ENCODE results near the gene RAB13.

The RAB13 gene

DNA sequence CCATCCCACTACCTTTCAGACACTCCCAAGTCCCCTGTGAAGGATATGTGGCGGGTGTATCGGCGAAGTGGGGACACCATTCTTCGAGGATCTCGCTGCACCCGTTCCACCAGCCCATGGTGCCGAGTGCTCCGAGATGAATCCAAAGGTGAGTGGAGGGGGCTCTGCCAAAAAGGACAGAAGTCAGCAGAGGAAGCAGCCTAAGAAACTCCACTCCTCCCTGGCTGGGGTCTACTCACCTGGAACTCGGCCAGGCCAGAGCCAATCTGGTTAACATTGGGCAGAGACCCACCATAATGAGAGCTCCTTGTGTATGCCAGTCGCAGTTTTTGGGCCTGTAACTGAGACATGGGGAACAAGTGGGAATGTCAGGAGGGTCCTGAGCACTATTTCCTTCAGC lies 31.3 kb downstream of the RAB13 start:
- no peak for DNase-seq (ENCODE audit: low spot score)

DNA sequence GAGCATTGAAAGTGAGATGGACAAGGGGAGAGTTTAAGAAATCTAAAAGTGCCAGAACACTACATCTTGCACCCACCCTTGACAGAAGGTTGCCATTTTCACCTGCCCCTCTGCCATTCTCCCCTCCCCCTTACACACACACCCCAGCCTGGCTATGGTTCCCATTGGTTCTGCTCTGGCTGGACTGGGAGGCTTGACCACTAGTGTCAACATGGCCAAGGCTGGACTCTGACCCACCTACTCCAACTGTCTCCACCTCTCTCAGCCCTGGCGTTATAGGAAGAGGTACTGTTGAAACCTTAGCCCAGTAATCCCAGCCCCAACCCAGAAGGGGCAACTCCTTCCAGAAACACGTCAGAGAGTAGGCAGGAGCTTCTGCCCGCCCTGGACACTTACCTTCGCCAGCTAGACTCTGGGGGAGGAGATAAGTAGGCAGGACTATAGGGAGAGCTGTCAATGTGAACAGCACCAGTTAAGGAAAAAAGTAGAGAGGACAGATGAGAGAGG lies 32.2 kb downstream of the RAB13 start:
- no peak for DNase-seq (ENCODE audit: low spot score)

DNA sequence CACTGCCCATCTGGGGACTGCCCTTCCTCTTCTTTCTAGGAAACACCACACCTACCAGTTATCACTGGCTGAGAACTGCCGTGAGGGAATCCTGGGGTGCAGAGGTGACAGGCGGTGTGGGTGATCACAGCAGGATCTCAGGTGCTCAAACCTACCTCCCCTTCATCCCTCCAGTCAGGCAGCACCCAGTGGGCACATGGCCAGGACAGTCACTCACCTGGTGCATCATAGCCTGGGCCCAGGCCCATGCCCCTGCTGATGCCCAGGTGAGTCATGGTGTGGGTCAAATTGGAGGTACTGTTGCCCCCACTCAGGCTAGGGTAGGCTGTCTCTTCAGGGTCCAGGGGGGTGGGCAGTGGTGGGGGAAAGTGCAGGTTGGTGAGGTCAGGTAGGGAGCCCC lies 34.3 kb downstream of the RAB13 start:
- no peak for DNase-seq (ENCODE audit: low spot score)

DNA sequence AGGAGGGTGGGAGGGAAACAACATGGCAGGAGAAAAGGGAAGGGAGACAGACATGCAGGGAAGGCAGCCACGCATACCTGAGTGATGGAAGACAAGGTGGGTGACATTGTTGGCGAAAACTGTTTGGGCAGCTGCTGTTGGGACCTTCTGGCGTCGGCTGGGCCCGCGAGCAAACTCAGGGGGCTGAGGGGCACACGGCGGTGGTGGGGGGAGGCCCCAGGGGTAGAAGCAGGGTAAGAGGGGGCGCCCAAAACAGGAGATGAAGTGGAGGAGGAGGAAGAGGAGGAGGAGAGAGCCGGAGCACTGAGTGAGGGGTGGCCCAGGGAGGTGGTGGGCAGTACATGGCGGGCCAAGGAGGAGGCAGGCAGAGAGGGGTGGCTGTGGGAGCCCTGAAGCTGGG lies 35.0 kb downstream of the RAB13 start:
- DNase-seq (ENCODE audit: low spot score) = no peak

DNA sequence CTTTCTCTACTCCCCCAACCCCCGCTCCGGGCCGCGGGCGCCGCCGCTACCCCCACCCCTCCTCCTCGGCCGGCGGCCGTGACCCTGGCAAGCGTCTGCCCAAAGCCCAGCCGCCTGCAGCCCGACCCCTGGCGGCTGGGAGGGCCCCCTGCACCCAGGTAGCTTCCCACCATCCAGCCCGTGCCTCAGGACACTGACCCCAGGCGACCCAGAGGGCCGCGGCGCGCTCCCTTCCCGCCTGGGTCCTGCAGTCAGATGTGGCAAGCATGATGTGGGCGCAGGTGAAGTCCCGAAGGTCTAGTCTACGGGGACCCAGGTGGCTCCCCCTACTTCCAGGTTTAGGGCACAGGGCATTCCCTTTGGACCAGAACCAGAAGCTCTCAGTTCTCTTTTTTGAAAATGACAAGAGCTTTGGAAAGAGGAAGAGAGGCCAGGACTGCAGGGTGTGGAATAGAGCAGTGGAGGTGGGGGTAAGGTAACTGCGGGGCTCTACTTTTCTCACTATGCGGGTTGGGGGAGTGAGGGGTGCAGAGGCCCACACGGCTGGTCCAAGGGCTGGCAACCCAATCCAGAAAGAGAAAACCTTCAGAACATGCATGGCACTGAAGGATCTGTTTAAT lies 39.4 kb downstream of the RAB13 start, which contains the start of gene DENND4B:
DENND4B (minus strand) TSS at position 97 of the 620 bp plus-strand sequence. CDS start 2,344 bp downstream, outside the sequence.
- peak; percentile 82 for DNase-seq (ENCODE audit: low spot score)

DNA sequence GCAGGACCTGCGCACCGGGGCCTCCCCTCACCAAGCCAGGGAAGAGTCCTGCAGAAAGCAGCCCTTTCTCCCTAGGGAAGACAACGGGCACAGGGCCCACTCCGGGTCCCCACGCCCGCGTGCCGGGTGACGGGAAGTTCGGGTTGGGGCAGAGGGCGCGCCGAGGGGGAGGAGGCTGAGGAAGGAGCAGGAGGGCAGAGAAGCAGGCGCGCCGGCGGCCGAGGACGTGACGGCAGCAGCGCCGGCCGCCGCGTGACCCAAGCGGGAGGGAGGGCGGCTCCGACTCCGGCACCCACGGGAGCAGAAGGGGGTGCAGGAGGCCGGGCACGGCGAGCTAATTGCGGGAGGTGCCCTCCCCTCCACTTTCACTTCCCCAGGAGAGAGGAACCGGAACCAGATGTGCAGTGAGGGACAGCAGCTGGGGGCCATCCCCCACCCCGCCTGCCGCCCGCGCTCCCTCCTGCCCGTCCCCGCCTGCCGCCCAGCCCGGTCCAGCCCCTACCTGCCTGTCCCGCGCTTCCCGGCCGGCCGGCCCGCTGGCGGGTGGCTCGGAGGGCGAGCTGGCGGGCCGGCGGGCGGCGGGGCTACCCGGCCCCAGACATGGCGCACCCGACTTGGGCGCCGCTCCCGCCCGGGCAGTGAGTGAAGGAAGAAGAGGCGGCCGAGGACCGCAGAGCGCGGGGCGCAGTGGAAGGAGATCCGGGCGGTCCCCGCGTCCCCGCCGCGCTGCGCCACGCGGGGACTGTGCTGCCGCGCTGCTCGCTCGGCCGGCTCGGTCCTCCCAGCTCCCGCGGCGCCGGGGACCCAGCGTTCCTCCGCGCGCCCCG lies 40.1 kb downstream of the RAB13 start:
- peak; percentile 53 for DNase-seq (ENCODE audit: low spot score)

DNA sequence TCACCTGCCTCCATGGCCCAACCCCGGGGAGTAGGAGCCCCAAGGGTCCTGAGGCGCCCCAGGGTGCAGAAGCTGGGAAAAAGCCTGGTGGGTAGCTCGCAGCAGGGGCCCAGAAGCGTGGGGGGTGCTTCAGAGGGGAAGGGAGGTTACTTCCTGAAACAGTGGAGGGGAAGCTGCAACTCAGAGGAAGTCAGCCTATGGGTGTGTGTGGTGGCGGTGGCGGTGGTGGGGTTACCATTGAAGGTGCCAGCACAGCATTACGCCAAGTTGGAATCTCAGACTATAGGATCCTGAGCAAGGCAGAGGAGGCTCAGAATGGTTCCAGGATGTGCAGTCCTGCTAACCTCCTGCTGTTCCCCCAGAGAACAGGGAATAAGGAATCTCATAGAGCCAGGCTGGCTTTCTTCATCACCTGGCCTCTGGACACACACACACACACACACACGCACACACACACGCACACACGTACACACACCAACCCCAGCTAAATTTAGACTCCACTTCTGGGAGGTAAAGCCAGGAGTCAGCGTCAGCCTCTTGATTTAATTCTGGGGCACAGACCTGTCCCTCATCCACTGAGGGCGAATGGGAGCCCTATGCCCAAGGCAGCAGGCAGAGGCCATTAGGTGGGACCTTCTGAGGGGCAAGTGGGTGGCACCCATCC lies 40.9 kb downstream of the RAB13 start:
- peak; percentile 14 for DNase-seq (ENCODE audit: low spot score)

DNA sequence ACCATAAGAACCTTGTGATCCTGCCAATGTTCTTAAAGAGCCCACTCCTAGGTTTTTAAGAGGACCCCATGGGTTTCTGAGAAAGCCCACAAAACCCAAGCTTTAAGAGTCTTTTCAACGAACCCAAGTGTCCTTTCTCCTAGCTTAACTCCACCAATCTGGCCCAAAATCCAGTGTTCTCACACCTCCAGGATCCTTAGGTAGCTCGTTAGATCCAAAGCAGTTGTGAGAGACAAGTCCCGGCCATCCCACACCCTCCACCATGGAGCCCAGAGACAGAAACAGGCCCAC lies 41.4 kb downstream of the RAB13 start:
- DNase-seq (ENCODE audit: low spot score) = no peak

DNA sequence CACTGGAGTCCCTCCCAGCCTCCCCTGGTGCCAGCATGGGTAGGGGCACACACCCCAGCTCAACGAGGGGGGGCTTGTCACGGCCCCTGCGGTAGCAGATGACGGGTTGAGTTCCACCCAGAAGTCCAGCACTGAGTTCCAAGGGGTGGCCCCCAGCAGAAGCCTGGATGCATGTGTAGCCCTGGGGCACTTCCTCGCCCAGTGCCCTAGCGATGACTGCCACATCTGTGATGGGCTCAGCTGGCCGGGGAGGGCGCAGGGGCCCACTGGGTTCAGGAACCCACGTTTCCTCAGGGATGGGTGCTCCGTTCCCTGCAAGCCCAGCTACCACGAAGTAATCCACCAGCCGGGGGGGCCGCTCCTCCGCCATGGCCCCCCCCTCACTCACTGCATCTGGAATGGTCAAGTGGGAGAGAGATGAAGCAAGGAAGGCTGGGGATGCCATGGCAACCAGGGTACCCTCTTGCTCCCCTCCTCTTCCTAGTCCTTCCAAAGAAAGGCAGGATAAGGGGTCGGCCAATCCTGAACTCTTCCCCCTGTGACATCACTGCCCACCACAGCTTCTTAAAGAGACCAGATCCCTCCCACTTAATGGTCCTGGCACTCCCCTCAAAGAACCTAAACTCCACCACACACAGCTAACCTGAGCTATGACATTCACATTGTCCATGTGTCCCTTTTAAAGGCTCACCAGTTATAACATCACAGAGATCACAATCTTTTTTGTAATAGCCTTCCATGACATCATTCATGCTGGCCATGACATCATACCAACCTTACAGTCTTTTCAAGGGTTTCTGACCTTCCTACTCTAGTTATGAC lies 41.9 kb downstream of the RAB13 start:
- no peak for DNase-seq (ENCODE audit: low spot score)

DNA sequence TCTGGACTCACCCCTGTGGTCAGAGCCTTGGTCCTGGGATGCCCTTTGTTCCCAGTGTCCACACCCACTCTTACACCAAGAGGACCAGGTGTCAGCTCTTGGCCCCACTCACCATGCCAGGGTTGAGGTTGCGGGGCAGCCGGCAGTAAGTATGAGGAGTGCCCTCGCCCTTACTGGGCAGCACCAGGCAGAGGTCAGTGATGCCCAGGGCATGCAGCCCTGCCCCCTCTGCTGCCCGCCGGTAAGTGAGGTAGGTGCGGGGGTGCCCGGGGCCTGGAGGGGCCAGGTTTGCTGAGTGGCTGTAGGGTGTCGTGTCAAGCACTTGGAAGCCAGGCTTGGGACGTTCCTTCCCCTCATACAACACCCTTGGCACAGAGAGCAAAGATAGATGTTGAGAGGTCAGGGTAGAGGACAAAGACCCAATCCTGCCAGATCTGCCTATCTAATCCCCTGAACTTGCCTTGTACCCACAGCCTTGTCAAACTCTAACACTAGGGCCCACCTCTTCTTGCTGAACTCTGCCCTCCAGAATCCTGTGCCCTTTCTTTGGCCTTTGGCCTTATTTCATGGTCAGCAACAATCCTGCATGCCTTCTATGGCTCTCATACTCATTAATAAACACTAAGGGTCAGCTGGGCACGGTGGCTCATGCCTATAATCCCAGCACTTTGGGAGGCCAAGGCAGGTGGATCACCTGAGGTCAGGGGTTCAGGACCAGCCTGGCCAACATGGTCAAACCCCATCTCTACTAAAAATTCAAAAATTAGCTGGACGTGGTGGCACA lies 43.2 kb downstream of the RAB13 start:
- DNase-seq (ENCODE audit: low spot score) = no peak

DNA sequence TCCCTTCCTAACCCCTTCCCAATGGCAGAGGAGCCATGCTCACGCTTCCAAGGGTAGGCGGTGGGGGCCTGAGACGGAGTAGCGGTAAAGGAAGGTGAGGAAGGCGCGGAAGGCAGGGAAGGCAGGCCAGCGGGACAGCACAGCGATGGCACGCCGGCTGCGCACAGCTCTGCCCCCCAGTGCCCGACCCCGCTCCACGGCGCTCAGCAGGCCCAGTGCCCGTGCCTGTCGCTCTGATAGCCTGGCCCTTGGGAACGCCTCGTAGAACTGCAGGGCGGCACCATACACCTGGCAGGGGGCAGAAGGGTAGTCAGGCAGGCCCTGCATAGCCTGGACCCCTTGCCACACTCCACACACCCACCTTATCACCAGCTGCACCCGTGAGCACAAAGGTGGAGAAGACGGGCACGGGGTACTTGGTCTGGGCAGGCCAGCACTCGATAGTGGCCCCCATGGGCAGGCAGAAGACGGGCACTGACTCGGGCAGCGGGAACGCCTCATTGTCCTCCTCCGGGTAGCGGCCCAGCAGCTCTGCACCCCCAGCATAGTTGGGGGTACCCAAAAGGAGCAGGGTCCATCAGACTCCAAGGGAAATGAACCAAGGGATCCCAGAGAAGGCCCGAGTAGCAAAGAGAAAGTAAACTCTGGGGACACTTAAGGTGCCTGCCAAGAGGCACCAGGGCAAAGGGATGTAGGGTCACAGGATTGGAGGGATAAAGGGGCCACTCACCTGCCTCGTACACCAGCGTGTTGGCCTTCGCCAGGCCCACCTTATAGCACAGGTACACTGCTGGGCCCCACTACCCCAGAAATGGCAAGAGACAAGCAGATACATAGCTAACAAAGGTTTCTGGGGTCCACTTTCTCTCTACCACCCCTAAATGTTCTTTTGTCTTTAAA lies 44.1 kb downstream of the RAB13 start:
- no peak for DNase-seq (ENCODE audit: low spot score)

DNA sequence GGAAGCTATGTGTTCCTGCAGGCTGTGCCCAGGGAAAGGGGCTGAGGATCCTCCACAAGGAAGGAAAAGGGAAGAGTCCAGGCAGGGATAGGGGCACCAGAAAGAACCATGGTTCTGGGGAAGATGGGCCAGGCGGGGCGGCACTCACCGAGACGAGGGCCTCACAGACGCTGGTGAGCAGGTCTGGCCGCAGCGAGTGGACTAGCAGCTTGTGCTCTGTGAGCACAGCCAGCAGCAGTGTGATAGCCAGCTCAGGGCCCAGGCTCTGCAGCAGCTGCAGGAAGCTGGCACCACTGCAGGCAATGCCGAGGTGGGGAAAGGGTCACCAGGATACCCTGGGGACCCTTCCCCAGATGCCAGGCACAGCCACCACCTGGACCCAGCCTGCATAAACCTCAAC lies 45.4 kb downstream of the RAB13 start:
- DNase-seq (ENCODE audit: low spot score) = no peak

DNA sequence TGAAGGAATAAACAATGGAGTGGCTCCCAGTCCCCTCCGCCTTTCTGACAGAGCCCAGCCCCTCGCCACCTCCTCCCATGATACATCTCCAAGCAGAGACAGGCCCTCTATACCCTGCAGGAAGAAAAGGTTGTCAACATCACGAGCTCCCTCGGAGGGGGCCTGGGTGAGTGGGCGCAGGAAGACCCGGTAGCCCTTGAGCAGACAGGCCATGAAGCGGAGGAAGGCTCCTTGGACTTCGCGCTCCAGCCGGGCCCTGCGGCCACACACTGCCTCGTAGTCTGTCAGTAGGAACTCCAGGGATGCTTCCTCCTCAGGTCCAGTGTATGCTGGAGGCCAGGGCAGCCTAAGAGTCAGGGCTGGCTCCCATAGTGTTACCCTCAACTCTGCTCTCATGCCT lies 46.7 kb downstream of the RAB13 start:
- no peak for DNase-seq (ENCODE audit: low spot score)

DNA sequence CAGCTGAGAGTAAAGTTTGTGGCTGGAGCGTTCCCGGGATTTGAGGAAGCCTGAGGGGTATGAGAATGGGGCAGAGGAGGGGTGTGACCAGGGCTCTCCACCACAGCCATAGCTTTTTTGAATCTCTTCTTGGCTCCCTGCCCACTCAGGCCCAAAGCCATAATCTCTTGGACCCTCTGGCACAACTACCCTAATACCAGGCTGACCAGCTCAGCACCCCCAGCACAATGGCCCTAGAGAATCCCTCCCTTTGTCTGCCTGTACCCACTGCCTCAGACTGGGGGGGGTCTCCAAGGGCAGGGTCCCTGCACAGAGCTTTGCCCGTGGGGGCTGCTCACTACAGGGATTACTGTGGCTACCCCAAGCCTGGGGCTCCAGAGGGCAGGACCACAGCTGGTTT lies 47.1 kb downstream of the RAB13 start:
- no peak for DNase-seq (ENCODE audit: low spot score)

DNA sequence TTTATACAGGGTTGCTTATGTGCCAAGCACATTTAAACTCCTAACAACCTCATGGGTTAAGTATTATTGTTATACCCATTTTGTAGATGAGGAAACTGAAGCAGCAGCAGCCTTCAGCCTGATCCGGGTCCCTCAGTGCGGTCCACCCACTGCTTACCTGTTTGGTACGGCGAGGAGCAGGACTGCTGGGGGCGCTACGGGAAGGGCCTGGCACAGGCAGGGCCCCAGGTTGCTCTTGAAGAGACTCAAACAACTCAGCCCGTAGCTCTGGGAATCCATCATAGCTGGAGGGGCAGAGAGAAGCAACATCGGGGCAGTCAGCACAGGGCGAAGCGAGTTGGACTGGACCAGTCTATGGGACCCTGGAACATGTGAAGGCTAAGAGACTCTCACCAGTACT lies 48.8 kb downstream of the RAB13 start:
- DNase-seq (ENCODE audit: low spot score) = no peak

DNA sequence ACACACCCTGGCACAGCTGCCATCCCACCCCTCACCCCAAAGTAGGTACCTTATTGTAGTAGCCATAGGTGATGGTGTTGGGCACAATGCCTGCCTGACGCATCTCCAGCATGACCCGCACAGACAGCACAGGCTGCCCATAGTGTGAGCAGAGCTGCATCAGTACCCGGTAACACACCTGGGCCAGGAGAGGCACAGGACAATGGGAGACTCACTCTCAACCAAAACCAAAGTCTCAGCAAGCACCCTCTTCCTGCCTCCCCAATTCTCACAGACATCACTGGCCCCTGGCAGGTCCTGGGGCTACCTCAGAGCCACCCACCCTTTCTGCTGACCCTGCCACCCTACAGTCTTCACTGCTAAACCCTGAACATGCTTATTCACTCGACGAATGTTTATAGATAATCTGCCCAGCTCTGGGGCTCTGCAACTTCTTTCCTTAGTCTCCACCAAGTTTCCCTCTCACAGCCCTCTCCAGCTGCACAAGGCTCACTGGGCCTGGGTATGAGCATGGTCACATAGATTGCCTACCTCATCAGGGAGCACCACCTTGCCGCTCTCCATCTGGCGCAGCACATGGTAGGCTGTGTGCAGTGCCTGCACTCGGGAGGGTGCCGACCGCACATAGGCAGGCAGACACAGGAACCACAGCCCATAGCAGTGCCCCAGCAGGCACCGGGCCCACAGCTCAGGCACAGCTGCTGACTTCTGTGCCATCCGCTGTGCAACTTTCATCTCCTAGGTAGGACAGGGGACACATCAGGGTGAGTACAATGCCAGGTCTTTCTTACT lies 49.9 kb downstream of the RAB13 start:
- DNase-seq (ENCODE audit: low spot score) = no peak

DNA sequence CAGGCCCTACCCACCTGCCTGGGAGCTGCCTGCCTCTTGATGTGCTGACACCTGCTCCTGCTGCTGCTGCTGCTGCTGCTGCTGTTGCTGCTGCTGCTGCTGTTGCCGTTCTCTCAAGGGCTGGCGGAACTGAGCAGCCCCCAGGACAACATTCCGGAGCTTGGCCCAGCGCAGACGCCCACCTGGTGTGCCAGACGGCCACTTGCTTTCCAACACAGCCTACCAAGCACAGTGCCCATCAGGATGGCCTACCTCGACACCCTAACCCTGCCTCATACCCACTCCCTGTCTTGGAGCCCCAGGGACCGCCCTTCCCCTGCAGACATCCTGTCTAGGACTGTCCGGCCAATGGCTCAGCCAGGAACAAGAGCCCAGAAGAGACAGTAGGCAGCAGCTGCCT lies 51.4 kb downstream of the RAB13 start:
- no peak for DNase-seq (ENCODE audit: low spot score)

DNA sequence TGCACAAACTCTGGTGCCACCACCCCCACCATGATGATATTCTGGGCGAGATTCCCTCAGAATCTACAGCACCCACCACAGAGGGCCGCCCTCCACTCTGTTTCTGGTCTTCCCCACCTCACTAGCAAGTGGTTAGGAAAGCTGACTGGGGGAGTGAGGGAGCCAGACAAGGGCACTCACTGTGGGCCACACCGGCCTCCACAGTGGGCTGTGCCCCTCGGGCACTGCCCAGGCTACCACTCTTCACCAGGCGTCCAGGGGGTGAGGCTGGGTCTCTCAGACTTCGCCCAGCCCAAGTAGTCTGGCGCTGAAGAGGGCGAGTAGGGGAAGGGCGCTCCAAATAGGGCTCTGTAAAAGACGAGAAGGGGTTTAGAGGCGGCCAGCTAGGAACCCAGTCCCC lies 52.2 kb downstream of the RAB13 start:
- no peak for DNase-seq (ENCODE audit: low spot score)

DNA sequence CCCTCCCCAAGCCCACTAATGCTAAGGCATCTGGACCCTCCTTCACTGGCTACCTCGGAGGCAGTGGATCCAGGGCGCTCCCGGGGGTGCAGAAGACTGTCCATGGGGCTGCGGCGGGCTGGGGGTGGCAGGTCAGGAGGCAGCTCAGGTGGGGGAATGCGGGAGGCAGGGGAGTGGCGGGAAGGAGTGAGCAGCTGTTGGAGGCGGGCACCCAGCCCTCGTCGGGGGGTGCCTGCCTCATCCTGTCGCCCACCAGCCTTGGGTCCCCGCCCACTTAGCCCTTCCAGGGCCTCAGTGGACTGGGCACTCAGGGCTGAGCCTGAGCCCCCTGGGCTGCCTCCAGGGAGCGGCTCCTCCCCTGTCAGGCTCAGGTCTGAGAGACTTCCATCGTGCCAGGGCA lies 52.7 kb downstream of the RAB13 start:
- no peak for DNase-seq (ENCODE audit: low spot score)
